Heart left ventricle (tissue), 13 donors: ENCODE measurements around the gene LRP2.

Source experiments
- CTCF ChIP-seq, 12 donors: fragments of 200-600 bp; sonication (generic) in 4 of 12; IDR thresholded peaks; one replicate each; pipeline versions ENCODE4 v1.5.0 to v1.8.0; 2018 to 2022; ENCODE audit warnings: antibody characterized with exemption in 12 of 12, mild to moderate bottlenecking in 5 of 12
- POLR2A ChIP-seq, 2 donors: fragments of 450-650 bp; IDR thresholded peaks; one replicate each; pipeline ENCODE4 v1.6.1; 2017; ENCODE audit warnings: antibody characterized with exemption in 2 of 2, mild to moderate bottlenecking in 2 of 2, moderate library complexity in 2 of 2
- donor health status: ischemic (EF 13 %, LVEDD 7.1; RV severe dilation, severe dysfunction).
- donor health status: DM: no; HTN: yes; CAD: no.
- donor health status: DM: no; HTN: no; CAD: no.
- donor health status: ischemic (EF 25% LVEDD 6.9; RV normal size, moderate dysfunction).
- donor health status: ischemic (EF 25% LVEDD 5.7; RV mildly dilated, moderate dysfunction).
- donor health status: ischemic (EF 35%, LVEDD 5.7; RV mildly dilated, moderate dysfunction).
- donor health status: nonischemic (EF 11% LVEDD 7.7; RV severe dilation, severe dysfunction).
- donor health status: DM: yes; HTN: yes; CAD: no.
- donor health status: PGD.
- donor health status: ischemic (EF 29% LVEDD 5.4; RV normal size, mild dysfunction).
- donor health status: nonischemic (EF 23%, LVEDD 6.1; RV moderate dilation, normal function).

DNA sequence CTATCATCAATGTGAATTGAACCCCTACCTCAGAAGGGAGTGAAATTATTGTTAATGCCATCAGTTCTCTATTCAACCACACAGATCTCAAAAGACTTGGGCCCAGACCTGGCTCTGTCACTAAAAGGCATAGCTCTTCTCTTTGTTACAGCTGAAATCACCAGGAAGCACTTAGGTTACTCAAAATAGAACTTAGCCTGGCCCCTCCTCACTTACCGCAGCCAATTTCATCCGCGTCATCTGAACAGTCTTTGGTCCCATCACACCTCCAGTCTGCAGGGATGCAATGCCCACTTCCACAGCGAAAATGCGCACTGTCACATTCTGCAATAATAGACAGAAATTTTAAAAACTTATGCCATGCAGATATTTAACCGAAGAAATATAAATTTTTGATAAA lies 41.8 kb downstream of the LRP2 start:
- no peak for TF ChIP-seq CTCF (IDR thresholded peaks at IDR 0.05)
- no peak for TF ChIP-seq POLR2A (IDR thresholded peaks at IDR 0.05)
